Measurements from ENCODE around the gene PCGF1.

The PCGF1 gene

DNA sequence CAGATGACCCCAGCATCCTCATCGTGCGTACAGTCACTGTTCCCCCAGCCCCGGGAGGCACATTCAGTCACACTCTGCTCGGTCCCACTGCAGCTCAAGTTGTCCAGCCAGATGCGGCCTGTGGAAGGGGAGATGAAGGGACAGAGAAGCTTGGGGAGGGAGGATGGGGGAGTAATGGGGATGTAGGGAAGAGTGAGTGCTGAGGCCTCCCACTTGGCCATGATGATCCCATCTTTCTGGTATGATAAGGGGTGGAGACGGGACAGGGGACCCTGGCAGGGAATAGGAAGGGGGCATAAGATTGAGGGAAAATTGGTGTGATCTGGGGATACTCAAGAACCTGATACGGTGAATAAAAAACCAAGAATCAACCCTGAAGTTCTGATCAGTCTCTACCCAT is 42.7 kb upstream of the PCGF1 start:
- Histone ChIP-seq H3K9ac (ENCODE audit: low read length) (no peak overlapping the region), H3K27ac (ENCODE audit: low read depth, low read length, poor library complexity, severe bottlenecking) (no peak overlapping the region), H3K36me3 (ENCODE audit: insufficient read depth, low read length) (no peaks in the 10 kb centered on the region), H3K27me3 (ENCODE audit: insufficient read depth, low read length) (peaks cover 13% of the 10 kb centered on the region), H3K79me2 (ENCODE audit: insufficient read depth, low read length) (no peaks in the 10 kb centered on the region), H3K4me2 (ENCODE audit: low read length) (no peak overlapping the region), H2AFZ (ENCODE audit: low read length) (no peak overlapping the region), H3K4me1 (ENCODE audit: insufficient read depth, low read length, severe bottlenecking) (peaks cover 12% of the 10 kb centered on the region), H3K9me2 (ENCODE audit: low read depth, low read length) (no peaks in the 10 kb centered on the region), H3F3A (ENCODE audit: insufficient read depth, low read length) (no peaks in the 10 kb centered on the region), H3K4me3 (ENCODE audit: low read depth, low read length, poor library complexity, severe bottlenecking) (no peak overlapping the region), H4K20me1 (ENCODE audit: insufficient read depth, low read length) (no peaks in the 10 kb centered on the region), H3K9me3 (ENCODE audit: low read length) (no peaks in the 10 kb centered on the region)
- TF ChIP-seq, protein P1, sequence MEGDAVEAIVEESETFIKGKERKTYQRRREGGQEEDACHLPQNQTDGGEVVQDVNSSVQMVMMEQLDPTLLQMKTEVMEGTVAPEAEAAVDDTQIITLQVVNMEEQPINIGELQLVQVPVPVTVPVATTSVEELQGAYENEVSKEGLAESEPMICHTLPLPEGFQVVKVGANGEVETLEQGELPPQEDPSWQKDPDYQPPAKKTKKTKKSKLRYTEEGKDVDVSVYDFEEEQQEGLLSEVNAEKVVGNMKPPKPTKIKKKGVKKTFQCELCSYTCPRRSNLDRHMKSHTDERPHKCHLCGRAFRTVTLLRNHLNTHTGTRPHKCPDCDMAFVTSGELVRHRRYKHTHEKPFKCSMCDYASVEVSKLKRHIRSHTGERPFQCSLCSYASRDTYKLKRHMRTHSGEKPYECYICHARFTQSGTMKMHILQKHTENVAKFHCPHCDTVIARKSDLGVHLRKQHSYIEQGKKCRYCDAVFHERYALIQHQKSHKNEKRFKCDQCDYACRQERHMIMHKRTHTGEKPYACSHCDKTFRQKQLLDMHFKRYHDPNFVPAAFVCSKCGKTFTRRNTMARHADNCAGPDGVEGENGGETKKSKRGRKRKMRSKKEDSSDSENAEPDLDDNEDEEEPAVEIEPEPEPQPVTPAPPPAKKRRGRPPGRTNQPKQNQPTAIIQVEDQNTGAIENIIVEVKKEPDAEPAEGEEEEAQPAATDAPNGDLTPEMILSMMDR (IDR thresholded peaks at IDR 0.05; ENCODE audit: low read length), result no peak
- no peak for TF ChIP-seq EZH2 (IDR thresholded peaks at IDR 0.05; ENCODE audit: borderline replicate concordance, low read length)

DNA sequence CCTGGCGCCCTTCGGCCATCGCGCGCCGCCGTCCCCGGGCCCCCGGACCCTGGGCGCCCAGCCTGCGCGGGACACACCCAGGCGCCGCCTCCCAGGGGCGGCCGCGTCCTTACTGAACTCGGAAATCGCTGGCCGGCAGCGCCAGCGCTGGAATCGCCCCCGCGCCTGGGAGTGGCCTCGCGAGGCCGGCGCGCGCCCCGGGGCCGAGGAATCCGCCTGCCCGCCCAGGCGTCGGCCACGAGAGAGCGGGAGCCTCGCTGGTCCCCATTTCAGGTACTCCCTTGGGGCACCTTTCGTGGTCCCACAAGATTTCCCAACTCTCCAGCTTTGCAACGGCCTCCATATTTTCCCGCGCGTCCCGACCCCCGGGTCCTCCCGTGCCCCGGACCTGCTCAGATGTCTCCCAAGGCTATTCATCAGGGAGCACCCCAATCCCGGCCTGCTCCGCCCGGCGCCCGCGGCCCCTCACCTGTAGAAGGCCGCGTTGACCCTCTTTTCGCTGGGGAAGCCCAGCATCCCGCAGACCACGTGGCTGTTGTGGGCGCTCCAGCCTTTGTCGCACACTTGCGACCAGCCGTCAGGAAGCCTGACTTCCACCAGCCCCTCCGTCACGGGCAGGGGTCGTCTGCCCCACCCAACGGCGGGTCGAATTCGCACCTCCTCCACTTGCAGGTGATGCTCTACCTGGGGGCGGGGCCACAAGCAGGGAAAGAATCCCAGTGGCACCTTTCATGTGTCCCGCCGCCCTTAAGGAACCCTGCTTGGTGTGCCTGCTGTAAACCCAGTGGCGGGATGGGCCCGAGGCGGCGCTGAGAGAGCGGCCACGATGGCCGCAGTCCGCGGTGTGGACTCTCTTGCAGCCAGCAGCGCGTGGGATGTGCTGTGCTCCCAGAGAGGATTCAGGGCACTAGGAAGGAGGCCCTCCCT is 41.7 kb upstream of the PCGF1 start:
- H3F3A ChIP-seq (ENCODE audit: insufficient read depth, low read length), result no peaks in the 10 kb centered on the region
- H3K27ac ChIP-seq (ENCODE audit: low read depth, low read length, poor library complexity, severe bottlenecking), result no peak overlapping the region
- H4K20me1 ChIP-seq (ENCODE audit: insufficient read depth, low read length), result no peaks in the 10 kb centered on the region
- H3K9ac ChIP-seq (ENCODE audit: low read length), result no peak overlapping the region
- H3K27me3 ChIP-seq (ENCODE audit: insufficient read depth, low read length), result peaks cover 13% of the 10 kb centered on the region
- peaks cover 9% of the 10 kb centered on the region for H3K4me1 ChIP-seq (ENCODE audit: insufficient read depth, low read length, severe bottlenecking)
- H3K4me2 ChIP-seq (ENCODE audit: low read length), result no peak overlapping the region
- H3K9me3 ChIP-seq (ENCODE audit: low read length), result no peaks in the 10 kb centered on the region
- no peaks in the 10 kb centered on the region for H3K36me3 ChIP-seq (ENCODE audit: insufficient read depth, low read length)
- no peaks in the 10 kb centered on the region for H3K9me2 ChIP-seq (ENCODE audit: low read depth, low read length)
- H2AFZ ChIP-seq (ENCODE audit: low read length), result no peak overlapping the region
- no peaks in the 10 kb centered on the region for H3K79me2 ChIP-seq (ENCODE audit: insufficient read depth, low read length)
- H3K4me3 ChIP-seq (ENCODE audit: low read depth, low read length, poor library complexity, severe bottlenecking), result no peak overlapping the region
- TF ChIP-seq, protein P1 (IDR thresholded peaks at IDR 0.05; ENCODE audit: low read length), result no peak
- no peak for TF ChIP-seq EZH2 (IDR thresholded peaks at IDR 0.05; ENCODE audit: borderline replicate concordance, low read length)

DNA sequence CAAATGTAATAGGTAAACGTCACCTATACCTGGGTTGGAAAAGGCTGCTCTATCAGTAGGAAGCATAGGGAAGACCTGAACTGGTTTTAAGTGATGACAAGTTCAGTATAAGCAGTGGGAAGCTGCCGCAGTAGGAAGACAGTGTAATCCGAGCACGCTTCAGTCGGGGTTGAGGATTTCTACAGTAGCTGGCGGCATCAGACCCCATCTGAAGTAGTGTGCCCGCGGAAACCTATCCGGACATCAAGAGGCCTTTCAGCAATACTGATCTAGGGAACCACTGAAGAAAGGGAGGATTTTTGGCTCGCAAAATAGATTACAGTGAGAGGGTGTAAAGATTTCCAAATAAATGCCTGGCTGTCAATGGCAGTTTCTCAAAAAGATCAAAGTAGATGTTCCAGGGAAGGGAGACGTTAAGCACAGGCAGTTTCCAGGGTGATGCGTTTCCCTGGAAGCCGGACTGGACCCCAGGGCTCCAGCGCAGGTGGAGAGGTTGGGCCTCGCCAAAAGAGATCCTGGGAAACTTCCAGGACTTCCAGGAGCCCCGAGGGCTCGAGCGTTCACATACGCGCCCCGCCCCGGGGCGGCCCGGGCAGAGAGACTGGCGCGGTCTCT is 40.9 kb upstream of the PCGF1 start:
- Histone ChIP-seq H3K4me3 (ENCODE audit: low read depth, low read length, poor library complexity, severe bottlenecking) (no peak overlapping the region), H3K27me3 (ENCODE audit: insufficient read depth, low read length) (peaks cover 13% of the 10 kb centered on the region), H3K36me3 (ENCODE audit: insufficient read depth, low read length) (no peaks in the 10 kb centered on the region), H3K4me2 (ENCODE audit: low read length) (no peak overlapping the region), H2AFZ (ENCODE audit: low read length) (no peak overlapping the region), H3K9me3 (ENCODE audit: low read length) (no peaks in the 10 kb centered on the region), H3F3A (ENCODE audit: insufficient read depth, low read length) (no peaks in the 10 kb centered on the region), H4K20me1 (ENCODE audit: insufficient read depth, low read length) (no peaks in the 10 kb centered on the region), H3K4me1 (ENCODE audit: insufficient read depth, low read length, severe bottlenecking) (peaks cover 3% of the 10 kb centered on the region), H3K27ac (ENCODE audit: low read depth, low read length, poor library complexity, severe bottlenecking) (no peak overlapping the region), H3K9ac (ENCODE audit: low read length) (no peak overlapping the region), H3K9me2 (ENCODE audit: low read depth, low read length) (no peaks in the 10 kb centered on the region), H3K79me2 (ENCODE audit: insufficient read depth, low read length) (no peaks in the 10 kb centered on the region)
- TF ChIP-seq, protein P1 (IDR thresholded peaks at IDR 0.05; ENCODE audit: low read length), result no peak
- TF ChIP-seq EZH2 (IDR thresholded peaks at IDR 0.05; ENCODE audit: borderline replicate concordance, low read length), result no peak
